ENCODE results near the gene CA10.

GRCh38 chr17:51819341-51820219 is 338.9 kb downstream of the CA10 start:
- TF ChIP-seq, protein P1, sequence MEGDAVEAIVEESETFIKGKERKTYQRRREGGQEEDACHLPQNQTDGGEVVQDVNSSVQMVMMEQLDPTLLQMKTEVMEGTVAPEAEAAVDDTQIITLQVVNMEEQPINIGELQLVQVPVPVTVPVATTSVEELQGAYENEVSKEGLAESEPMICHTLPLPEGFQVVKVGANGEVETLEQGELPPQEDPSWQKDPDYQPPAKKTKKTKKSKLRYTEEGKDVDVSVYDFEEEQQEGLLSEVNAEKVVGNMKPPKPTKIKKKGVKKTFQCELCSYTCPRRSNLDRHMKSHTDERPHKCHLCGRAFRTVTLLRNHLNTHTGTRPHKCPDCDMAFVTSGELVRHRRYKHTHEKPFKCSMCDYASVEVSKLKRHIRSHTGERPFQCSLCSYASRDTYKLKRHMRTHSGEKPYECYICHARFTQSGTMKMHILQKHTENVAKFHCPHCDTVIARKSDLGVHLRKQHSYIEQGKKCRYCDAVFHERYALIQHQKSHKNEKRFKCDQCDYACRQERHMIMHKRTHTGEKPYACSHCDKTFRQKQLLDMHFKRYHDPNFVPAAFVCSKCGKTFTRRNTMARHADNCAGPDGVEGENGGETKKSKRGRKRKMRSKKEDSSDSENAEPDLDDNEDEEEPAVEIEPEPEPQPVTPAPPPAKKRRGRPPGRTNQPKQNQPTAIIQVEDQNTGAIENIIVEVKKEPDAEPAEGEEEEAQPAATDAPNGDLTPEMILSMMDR (IDR thresholded peaks at IDR 0.05; ENCODE audit: insufficient read depth, low read length), result no peak
- TF ChIP-seq POLR2AphosphoS5 (IDR thresholded peaks at IDR 0.05; ENCODE audit: low read depth) (no peak), REST (IDR thresholded peaks at IDR 0.05; ENCODE audit: insufficient replicate concordance, low read depth) (no peak), GABPA (IDR thresholded peaks at IDR 0.05; ENCODE audit: low read depth) (no peak), SPI1 (IDR thresholded peaks at IDR 0.05; ENCODE audit: borderline replicate concordance, low read depth) (no peak)

Measured in HL-60 (cell line).